A549 (cell line): ENCODE measurements around the gene TTC27. TPM values are rescaled to one million over a fixed set of nuclear protein-coding genes. Genes with fewer than 3 reads are reported as not detected.
"Not testable (repeated sequence)": the region's sequence is repeated elsewhere in the genome, so short reads cannot be mapped to it uniquely, and the experiment has no call there.

Experiments
- ATAC-seq, 2 experiments: fragments of 200-7000 bp in 1 of 2; fragments of >200 bp in 1 of 2; cut with Nextera tagmentation in 1 of 2; cut with Tn5 transposase in 1 of 2; 3 replicates each; pipeline versions ENCODE4 v1.8.0 to v1.9.1; 2018 to 2020; ENCODE audit warnings: mild to moderate bottlenecking in 1 of 2, moderate library complexity in 1 of 2
- CTCF ChIA-PET: fragments of 300-600 bp; sonication (Branson Sonifier 250); formaldehyde crosslinking; extraction: SDS; loops from one replicate; lab custom pipeline; 2021; ENCODE audit warnings: antibody characterized with exemption, inconsistent platforms; lab: Yijun Ruan, JAX
- POLR2A ChIA-PET: fragments of 350-600 bp; formaldehyde crosslinking; extraction: SDS; loops from one replicate; lab custom pipeline; 2021; ENCODE audit warnings: antibody characterized with exemption, inconsistent platforms; lab: Yijun Ruan, JAX
- DNase-seq, 2 experiments: peaks; one replicate each; pipeline versions ENCODE4 v3.0.0 to v3.0.0-alpha.2; 2011 to 2016; ENCODE audit warnings: low read depth in 1 of 2, low spot score in 1 of 2
- FAIRE-seq: peaks from 2 replicates; lab custom pipeline; 2011; peaks lifted over from hg19 to GRCh38; lab: Jason Lieb, UNC
- H3K27ac ChIP-seq, 2 experiments: fragments of >200 bp; sonication (Bioruptor Twin); formaldehyde crosslinking; 3 replicates each; pipeline ENCODE4 v1.5.1; 2016 to 2017
- H3K4me1 ChIP-seq: fragments of >200 bp; sonication (Bioruptor Twin); formaldehyde crosslinking; 3 replicates; pipeline ENCODE4 v1.6.1; 2016
- H3K4me2 ChIP-seq: fragments of >200 bp; sonication (Bioruptor Twin); formaldehyde crosslinking; 3 replicates; pipeline ENCODE4 v1.6.1; 2016
- H3K4me3 ChIP-seq: fragments of >200 bp; sonication (Bioruptor Twin); formaldehyde crosslinking; 3 replicates; pipeline ENCODE4 v1.5.1; 2016
- H3K9me3 ChIP-seq: fragments of >200 bp; sonication (Bioruptor Twin); formaldehyde crosslinking; 3 replicates; pipeline ENCODE4 v1.6.1; 2016
- BHLHE40 ChIP-seq: IDR thresholded peaks from 2 replicates; pipeline ENCODE4 v1.6.1; 2012; ENCODE audit warnings: low read depth, low read length, inconsistent platforms
- CHD2 ChIP-seq: fragments of 150-350 bp; IDR thresholded peaks from 2 replicates; pipeline ENCODE4 v1.6.1; 2014; ENCODE audit warnings: low read length; ENCODE audit not compliant: partially characterized antibody
- EHMT2 ChIP-seq: fragments of 200-600 bp; sonication (generic); IDR thresholded peaks from 2 replicates; pipeline ENCODE4 v1.6.1; 2016; ENCODE audit warnings: antibody characterized with exemption, low read depth, mild to moderate bottlenecking, moderate library complexity
- ESRRA ChIP-seq: fragments of 150-350 bp; IDR thresholded peaks from 2 replicates; pipeline ENCODE4 v1.6.1; 2014; ENCODE audit warnings: mild to moderate bottlenecking, low read length, borderline replicate concordance
- FOSB ChIP-seq: fragments of 250-450 bp; sonication (Bioruptor Pico); IDR thresholded peaks from 2 replicates; pipeline ENCODE4 v1.5.0; 2020; ENCODE audit warnings: mild to moderate bottlenecking, moderate library complexity
- GATA3 ChIP-seq: IDR thresholded peaks from 2 replicates; pipeline ENCODE4 v1.6.1; 2012; ENCODE audit warnings: borderline replicate concordance
- HDAC2 ChIP-seq: fragments of 200-600 bp; sonication (generic); IDR thresholded peaks from 2 replicates; pipeline ENCODE4 v1.6.1; 2016
- HOXB13 ChIP-seq: fragments of 250-450 bp; sonication (Bioruptor Pico); IDR thresholded peaks from 2 replicates; pipeline ENCODE4 v1.5.0; 2020; ENCODE audit warnings: low read depth, mild to moderate bottlenecking, moderate library complexity
- JUN ChIP-seq, 2 experiments: fragments of >200 bp; sonication (Bioruptor Twin); formaldehyde crosslinking; IDR thresholded peaks; 2 replicates in 1 of 2; 3 replicates in 1 of 2; pipeline ENCODE4 v1.6.1; 2016 to 2017
- MYC ChIP-seq: IDR thresholded peaks from 2 replicates; pipeline ENCODE4 v1.6.1; 2012; ENCODE audit warnings: mild to moderate bottlenecking, inconsistent platforms, low read length, improper control_type of control experiment, borderline replicate concordance
- NPAS2 ChIP-seq: fragments of 250-450 bp; sonication (Bioruptor Pico); IDR thresholded peaks from 2 replicates; pipeline ENCODE4 v1.8.0; 2022; ENCODE audit warnings: mild to moderate bottlenecking, moderate library complexity, borderline replicate concordance
- RARB ChIP-seq: fragments of 250-450 bp; sonication (Bioruptor Pico); IDR thresholded peaks from 2 replicates; pipeline ENCODE4 v1.8.0; 2021; ENCODE audit warnings: mild to moderate bottlenecking, moderate library complexity
- RNF2 ChIP-seq: fragments of 200-600 bp; sonication (generic); IDR thresholded peaks from 2 replicates; pipeline ENCODE4 v1.6.1; 2016; ENCODE audit warnings: low read depth, mild to moderate bottlenecking, antibody characterized with exemption, moderate library complexity, borderline replicate concordance
- SMC3 ChIP-seq: fragments of >200 bp; sonication (Bioruptor Twin); formaldehyde crosslinking; IDR thresholded peaks from 3 replicates; pipeline ENCODE4 v1.6.1; 2018; ENCODE audit warnings: inconsistent platforms
- ZC3H11A ChIP-seq: fragments of 450-650 bp; IDR thresholded peaks from 2 replicates; pipeline ENCODE4 v1.6.1; 2014; ENCODE audit warnings: antibody characterized with exemption, mild to moderate bottlenecking
- WGBS: methylation state at CpG from one replicate; pipeline ENCODE4 v1.1.6; 2017; ENCODE audit errors: missing lambda C conversion rate; 5-methylcytosine and 5-hydroxymethylcytosine counted together
- polyA plus RNA-seq, 4 experiments: library from polyadenylated mRNA; depleted of rRNA in 3 of 4; stranded (reverse); fragments of >200 nt; fragmentation: RNase III in 1 of 4; extraction: RNeasy Plus Mini Kit Qiagen cat#74134 plus additional on column Dnase treatment in 1 of 4; gene quantifications; 2 replicates in 3 of 4; 3 replicates in 1 of 4; pipeline ENCODE4 v1.2.3, GENCODE V29; 2011 to 2017
- TF ChIP-seq, protein P1 (sequence below): fragments of 250-450 bp; sonication (Bioruptor Pico); IDR thresholded peaks from 2 replicates; pipeline ENCODE4 v1.5.0; 2021; ENCODE audit warnings: mild to moderate bottlenecking, moderate library complexity, borderline replicate concordance
- TF ChIP-seq, protein P2 (sequence below): fragments of 150-350 bp; IDR thresholded peaks from 2 replicates; pipeline ENCODE4 v1.6.1; 2014; ENCODE audit warnings: low read depth, mild to moderate bottlenecking, low read length
- TF ChIP-seq, protein P3 (sequence below): IDR thresholded peaks from 2 replicates; pipeline ENCODE4 v1.6.1; 2012; ENCODE audit warnings: low read depth, borderline replicate concordance
- TF ChIP-seq, protein P4 (sequence below): fragments of 200-600 bp; sonication (generic); IDR thresholded peaks from 2 replicates; pipeline ENCODE4 v1.6.1; 2016; ENCODE audit warnings: antibody characterized with exemption, mild to moderate bottlenecking, moderate library complexity
- TF ChIP-seq, protein P5 (sequence below): fragments of >200 bp; sonication (Bioruptor Twin); formaldehyde crosslinking; IDR thresholded peaks from 2 replicates; pipeline ENCODE4 v1.6.1; 2016
- TF ChIP-seq, protein P6 (sequence below): fragments of 450-650 bp; IDR thresholded peaks from 2 replicates; pipeline ENCODE4 v1.6.1; 2014; ENCODE audit warnings: antibody characterized with exemption
- TF ChIP-seq, protein P7 (sequence below): fragments of >200 bp; sonication (Bioruptor Twin); formaldehyde crosslinking; IDR thresholded peaks from 3 replicates; pipeline ENCODE4 v1.5.1; 2016

Gene TTC27
- polyA plus RNA-seq, 2 of the 4 experiments (the other 2 are of a cell fraction), result 21.7 to 56.2 TPM

DNA sequence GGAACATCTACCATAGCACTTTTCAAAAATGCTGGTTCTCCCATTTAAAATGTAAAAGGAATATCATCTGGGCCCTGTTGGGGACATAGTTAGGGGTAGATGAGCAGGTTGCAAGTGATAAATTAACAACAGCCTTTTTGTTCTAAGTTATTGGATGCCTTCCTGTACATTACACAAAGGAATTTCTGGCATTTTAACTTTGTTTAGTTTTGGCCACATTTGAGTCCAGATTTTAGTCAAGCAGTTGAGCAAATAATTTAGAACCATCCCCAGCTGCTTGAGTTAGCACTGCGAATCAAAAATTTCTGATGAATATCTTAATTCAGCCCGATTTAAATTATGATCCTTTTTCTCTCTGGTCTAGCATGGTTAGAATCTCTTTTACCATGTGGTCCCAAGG lies 124.4 kb downstream of the TTC27 start (continued):
- TF ChIP-seq, protein P1, sequence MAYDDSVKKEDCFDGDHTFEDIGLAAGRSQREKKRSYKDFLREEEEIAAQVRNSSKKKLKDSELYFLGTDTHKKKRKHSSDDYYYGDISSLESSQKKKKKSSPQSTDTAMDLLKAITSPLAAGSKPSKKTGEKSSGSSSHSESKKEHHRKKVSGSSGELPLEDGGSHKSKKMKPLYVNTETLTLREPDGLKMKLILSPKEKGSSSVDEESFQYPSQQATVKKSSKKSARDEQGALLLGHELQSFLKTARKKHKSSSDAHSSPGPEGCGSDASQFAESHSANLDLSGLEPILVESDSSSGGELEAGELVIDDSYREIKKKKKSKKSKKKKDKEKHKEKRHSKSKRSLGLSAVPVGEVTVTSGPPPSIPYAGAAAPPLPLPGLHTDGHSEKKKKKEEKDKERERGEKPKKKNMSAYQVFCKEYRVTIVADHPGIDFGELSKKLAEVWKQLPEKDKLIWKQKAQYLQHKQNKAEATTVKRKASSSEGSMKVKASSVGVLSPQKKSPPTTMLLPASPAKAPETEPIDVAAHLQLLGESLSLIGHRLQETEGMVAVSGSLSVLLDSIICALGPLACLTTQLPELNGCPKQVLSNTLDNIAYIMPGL, result no peak
- no peak for TF ChIP-seq GATA3
- TF ChIP-seq, all 56 proteins: peak for 0

DNA sequence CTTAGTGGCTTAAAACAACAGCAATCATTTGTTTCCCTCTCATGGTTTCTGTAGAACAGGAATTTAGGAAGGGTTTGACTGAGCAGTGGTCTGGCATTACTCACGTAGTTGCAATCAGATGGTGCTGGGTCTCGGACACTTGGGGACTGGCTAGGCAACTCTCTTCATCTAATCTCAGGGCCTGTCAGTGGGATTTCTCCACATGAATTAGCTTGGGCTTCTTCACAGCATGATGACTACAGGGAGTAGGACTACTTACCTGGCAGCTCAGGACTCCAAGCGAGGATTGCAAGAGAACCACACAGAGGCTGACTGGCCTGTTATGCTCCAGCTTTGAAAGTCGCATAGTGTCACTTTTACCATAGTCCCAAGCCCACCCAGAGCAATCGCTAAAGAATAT lies 125.1 kb downstream of the TTC27 start:
- Histone ChIP-seq H3K4me1 (peaks cover 5% of the 10 kb centered on the region; the same call in 1 of the 3 replicates), H3K9me3 (no peaks in the 10 kb centered on the region), H3K4me3 (no peak overlapping the region), H3K27ac (no peak overlapping the region), H3K4me2 (no peak overlapping the region)
- WGBS, result 93% methylated on average over 5 of the region's 5 CpGs
- no peak for ATAC-seq
- TF ChIP-seq BHLHE40, result no peak
- TF ChIP-seq, protein P2, sequence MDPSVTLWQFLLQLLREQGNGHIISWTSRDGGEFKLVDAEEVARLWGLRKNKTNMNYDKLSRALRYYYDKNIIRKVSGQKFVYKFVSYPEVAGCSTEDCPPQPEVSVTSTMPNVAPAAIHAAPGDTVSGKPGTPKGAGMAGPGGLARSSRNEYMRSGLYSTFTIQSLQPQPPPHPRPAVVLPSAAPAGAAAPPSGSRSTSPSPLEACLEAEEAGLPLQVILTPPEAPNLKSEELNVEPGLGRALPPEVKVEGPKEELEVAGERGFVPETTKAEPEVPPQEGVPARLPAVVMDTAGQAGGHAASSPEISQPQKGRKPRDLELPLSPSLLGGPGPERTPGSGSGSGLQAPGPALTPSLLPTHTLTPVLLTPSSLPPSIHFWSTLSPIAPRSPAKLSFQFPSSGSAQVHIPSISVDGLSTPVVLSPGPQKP, result no peak
- no peak for TF ChIP-seq RARB
- no peak for TF ChIP-seq NPAS2 (CRISPR knock-in tag)
- TF ChIP-seq RNF2, result no peak
- no peak for TF ChIP-seq HOXB13
- TF ChIP-seq, protein P3, sequence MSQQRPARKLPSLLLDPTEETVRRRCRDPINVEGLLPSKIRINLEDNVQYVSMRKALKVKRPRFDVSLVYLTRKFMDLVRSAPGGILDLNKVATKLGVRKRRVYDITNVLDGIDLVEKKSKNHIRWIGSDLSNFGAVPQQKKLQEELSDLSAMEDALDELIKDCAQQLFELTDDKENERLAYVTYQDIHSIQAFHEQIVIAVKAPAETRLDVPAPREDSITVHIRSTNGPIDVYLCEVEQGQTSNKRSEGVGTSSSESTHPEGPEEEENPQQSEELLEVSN, result no peak
- TF ChIP-seq, protein P4, sequence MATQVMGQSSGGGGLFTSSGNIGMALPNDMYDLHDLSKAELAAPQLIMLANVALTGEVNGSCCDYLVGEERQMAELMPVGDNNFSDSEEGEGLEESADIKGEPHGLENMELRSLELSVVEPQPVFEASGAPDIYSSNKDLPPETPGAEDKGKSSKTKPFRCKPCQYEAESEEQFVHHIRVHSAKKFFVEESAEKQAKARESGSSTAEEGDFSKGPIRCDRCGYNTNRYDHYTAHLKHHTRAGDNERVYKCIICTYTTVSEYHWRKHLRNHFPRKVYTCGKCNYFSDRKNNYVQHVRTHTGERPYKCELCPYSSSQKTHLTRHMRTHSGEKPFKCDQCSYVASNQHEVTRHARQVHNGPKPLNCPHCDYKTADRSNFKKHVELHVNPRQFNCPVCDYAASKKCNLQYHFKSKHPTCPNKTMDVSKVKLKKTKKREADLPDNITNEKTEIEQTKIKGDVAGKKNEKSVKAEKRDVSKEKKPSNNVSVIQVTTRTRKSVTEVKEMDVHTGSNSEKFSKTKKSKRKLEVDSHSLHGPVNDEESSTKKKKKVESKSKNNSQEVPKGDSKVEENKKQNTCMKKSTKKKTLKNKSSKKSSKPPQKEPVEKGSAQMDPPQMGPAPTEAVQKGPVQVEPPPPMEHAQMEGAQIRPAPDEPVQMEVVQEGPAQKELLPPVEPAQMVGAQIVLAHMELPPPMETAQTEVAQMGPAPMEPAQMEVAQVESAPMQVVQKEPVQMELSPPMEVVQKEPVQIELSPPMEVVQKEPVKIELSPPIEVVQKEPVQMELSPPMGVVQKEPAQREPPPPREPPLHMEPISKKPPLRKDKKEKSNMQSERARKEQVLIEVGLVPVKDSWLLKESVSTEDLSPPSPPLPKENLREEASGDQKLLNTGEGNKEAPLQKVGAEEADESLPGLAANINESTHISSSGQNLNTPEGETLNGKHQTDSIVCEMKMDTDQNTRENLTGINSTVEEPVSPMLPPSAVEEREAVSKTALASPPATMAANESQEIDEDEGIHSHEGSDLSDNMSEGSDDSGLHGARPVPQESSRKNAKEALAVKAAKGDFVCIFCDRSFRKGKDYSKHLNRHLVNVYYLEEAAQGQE, result no peak
- no peak for TF ChIP-seq ZC3H11A
- TF ChIP-seq, protein P5, sequence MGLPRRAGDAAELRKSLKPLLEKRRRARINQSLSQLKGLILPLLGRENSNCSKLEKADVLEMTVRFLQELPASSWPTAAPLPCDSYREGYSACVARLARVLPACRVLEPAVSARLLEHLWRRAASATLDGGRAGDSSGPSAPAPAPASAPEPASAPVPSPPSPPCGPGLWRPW, result no peak
- TF ChIP-seq JUN (IDR thresholded peaks at IDR 0.05), result no peak
- no peak for DNase-seq
- no peak for FAIRE-seq
- POLR2A ChIA-PET, result no interaction called here
- CTCF ChIA-PET, result interaction anchor here (1.2 kb wide), 1 partner anchor 17 kb away, joined by 3 read pairs; no protein-coding TSS in a partner anchor

DNA sequence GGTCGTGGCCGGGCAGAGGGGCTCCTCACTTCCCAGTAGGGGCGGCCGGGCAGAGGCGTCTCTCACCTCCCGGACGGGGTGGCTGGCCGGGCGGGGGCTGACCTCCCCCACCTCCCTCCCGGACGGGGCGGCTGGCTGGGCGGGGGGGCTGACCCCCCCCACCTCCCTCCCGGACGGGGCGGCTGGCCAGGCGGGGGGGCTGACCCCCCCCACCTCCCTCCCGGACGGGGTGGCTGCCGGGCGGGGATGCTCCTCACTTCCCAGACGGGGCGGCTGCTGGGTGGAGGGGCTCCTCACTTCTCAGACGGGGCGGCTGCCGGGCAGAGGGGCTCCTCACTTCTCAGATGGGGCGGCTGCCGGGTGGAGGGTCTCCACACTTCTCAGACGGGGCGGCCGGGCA lies 126.8 kb downstream of the TTC27 start:
- DNase-seq, H3K4me3 ChIP-seq, FAIRE-seq, POLR2A ChIA-PET, H3K4me2 ChIP-seq, H3K9me3 ChIP-seq, CTCF ChIA-PET, ATAC-seq, H3K27ac ChIP-seq, H3K4me1 ChIP-seq: not testable (repeated sequence)
- 96% methylated on average over 6 of the region's 31 CpGs for WGBS

DNA sequence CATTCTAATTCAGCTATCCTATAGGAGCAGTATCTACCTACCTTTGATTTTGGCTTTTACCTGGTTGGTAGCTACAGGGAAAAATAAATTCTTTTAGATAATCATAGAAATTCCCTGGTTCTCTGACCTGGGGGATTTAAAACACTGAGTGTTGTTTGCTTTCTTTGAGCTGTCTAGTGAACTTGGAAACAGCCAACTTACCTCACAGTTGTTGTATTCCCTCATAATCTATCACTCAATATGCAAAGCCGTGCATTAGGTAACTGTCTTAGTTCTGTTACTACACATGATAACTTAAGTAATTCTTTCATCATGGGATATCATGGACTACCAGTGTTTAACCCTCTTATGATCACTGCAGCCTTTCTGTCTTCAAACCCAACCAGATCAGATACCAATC lies 127.8 kb downstream of the TTC27 start:
- ATAC-seq (no peak), FAIRE-seq (no peak), DNase-seq (no peak)
- ChIA-PET POLR2A (no interaction called here), CTCF (no interaction called here)
- Histone ChIP-seq H3K4me1 (peaks cover 5% of the 10 kb centered on the region; the same call in 1 of the 3 replicates), H3K27ac (no peak overlapping the region), H3K9me3 (no peaks in the 10 kb centered on the region), H3K4me3 (no peak overlapping the region), H3K4me2 (no peak overlapping the region)
- 96% methylated on average over 1 of the region's 1 CpG for WGBS
- TF ChIP-seq JUN (IDR thresholded peaks at IDR 0.05), result no peak
- no peak for TF ChIP-seq CHD2
- TF ChIP-seq RARB, result no peak
- no peak for TF ChIP-seq MYC
- TF ChIP-seq HDAC2, result no peak
- no peak for TF ChIP-seq SMC3
- no peak for TF ChIP-seq ESRRA
- TF ChIP-seq, protein P6, sequence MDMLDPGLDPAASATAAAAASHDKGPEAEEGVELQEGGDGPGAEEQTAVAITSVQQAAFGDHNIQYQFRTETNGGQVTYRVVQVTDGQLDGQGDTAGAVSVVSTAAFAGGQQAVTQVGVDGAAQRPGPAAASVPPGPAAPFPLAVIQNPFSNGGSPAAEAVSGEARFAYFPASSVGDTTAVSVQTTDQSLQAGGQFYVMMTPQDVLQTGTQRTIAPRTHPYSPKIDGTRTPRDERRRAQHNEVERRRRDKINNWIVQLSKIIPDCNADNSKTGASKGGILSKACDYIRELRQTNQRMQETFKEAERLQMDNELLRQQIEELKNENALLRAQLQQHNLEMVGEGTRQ, result no peak
- TF ChIP-seq, protein P7, sequence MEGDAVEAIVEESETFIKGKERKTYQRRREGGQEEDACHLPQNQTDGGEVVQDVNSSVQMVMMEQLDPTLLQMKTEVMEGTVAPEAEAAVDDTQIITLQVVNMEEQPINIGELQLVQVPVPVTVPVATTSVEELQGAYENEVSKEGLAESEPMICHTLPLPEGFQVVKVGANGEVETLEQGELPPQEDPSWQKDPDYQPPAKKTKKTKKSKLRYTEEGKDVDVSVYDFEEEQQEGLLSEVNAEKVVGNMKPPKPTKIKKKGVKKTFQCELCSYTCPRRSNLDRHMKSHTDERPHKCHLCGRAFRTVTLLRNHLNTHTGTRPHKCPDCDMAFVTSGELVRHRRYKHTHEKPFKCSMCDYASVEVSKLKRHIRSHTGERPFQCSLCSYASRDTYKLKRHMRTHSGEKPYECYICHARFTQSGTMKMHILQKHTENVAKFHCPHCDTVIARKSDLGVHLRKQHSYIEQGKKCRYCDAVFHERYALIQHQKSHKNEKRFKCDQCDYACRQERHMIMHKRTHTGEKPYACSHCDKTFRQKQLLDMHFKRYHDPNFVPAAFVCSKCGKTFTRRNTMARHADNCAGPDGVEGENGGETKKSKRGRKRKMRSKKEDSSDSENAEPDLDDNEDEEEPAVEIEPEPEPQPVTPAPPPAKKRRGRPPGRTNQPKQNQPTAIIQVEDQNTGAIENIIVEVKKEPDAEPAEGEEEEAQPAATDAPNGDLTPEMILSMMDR, result no peak
- no peak for TF ChIP-seq EHMT2
- no peak for TF ChIP-seq FOSB
